DMS53 treated with DMSO at 0.1 percent for 48 hours (cell line): ENCODE results near the gene PSME1.

Experiments used
- DNase-seq: peaks from one replicate; lab custom pipeline; 2025; ENCODE audit not compliant: unreplicated experiment; lab: John Stamatoyannopoulos, UW

The PSME1 gene

GRCh38 chr14:24135834-24136683 lies at the start of gene PSME1:
Gene PSME1 (plus strand): TSS chr14:24136194. CDS start chr14:24136263, 69 bp downstream.
- peak; percentile 57 for DNase-seq

- DNase-seq = no peak
Observed at GRCh38 chr14:24087004-24087403, 49.0 kb upstream of the PSME1 start.

GRCh38 chr14:24088095-24088494 lies 47.9 kb upstream of the PSME1 start:
- DNase-seq = no peak

GRCh38 chr14:24089890-24090289 lies 46.1 kb upstream of the PSME1 start:
- DNase-seq = no peak

- DNase-seq = no peak
Observed at GRCh38 chr14:24092110-24092504, 43.9 kb upstream of the PSME1 start.

DNA sequence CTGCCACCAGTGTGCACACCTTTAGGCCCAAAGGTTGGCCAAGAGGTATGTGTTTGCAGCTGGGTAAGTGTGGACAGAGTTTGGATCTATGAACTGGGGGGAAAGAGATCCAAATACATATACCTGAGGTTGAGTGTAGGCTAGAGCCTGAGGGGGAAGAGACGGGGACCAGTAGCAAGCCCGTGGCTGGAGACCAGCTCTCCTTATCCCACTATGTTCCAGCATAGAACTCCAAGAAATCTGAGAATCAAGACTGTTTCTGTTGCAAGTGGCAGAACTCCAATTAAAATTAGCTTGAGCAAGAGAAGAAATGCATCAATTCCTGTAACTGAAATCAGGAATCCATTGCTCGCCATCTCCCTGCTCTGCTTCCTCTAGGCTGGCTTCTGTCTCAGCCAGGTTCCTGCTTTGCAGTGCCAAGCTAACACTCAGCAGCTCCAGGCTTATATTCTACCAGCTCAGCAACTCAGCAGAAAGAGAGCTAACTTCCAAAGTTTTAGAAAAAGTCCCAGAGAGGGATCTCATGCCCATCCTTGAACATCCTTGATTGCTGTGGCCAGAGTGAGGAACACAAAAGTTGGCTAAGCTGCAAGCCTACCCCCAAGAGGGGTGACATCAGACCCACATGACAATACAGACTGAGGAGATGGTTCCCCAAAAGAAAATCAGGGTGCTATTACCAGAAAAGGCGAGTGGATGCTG lies 43.3 kb upstream of the PSME1 start:
- no peak for DNase-seq

- DNase-seq = no peak
Observed at GRCh38 chr14:24093207-24093900, 42.6 kb upstream of the PSME1 start.

DNA sequence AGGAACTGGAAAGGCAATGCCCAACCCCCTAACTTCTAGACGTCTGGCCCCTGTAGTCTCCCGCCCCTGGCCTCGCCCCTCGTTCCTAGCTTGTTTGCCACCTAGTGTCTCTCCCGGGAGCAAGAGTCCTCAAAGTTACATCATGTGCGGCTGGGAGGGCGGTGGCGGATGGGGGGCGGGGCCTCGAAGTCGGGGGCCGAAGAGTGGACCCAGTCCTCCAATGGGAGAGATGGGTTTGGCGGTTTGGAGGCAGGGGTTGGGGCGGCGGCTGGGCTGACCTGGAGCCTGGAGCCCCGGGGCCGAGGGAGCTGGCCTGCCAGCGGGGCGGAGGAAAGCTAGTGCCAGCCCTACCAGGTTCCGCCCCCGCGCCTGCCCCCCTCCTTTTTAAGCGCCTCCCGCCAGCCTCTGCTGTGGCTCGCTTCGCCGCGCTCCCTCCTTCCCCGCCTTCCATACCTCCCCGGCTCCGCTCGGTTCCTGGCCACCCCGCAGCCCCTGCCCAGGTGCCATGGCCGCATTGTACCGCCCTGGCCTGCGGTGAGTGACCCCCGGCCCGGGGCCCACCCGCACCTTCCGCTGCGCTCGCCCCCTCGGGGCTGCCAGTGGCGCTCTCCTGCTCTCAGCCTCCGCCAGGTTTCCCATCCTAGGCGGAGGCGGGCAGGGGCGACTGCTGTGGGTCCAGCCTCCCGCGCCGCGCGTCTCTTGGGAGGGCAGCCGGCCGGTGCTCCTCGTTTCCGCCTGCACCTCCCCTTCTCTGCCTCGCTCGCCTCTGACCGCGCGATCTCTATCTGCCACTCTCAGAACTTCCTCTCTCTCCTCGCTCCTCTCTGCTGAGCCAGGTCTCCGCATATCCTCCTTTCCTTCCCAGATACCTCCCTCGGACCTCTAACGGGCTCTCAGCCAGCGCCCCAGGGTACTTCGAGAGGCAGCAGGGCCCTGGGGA lies 41.8 kb upstream of the PSME1 start, which contains the start of gene PCK2:
Gene PCK2, plus strand, starts transcription at position 411 of the 940 bp plus-strand sequence. Its CDS starts 95 bp downstream, at position 506.
- peak; percentile 67 for DNase-seq

DNA sequence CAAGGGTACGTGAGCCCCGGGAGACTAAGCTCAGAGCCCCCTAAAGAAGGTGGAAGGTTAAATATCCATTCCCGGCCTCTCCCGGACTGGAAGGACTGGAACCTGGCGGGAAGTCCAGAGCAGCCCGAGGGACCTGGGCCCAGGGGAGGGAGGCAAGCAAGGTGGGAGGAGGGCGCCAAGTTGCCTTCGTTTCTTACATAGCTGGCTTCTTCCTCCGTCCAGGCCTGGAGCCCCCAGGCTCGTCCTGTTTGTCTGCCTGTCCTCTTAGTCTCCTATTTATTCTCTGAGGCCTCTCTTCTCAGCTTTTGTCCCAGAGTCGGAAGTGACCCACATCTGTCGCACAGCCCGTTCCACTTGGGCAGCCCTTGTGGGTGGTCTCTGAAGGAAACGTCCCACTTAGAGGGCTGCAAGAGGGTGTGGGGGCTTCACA lies 41.1 kb upstream of the PSME1 start:
- DNase-seq = no peak

DNA sequence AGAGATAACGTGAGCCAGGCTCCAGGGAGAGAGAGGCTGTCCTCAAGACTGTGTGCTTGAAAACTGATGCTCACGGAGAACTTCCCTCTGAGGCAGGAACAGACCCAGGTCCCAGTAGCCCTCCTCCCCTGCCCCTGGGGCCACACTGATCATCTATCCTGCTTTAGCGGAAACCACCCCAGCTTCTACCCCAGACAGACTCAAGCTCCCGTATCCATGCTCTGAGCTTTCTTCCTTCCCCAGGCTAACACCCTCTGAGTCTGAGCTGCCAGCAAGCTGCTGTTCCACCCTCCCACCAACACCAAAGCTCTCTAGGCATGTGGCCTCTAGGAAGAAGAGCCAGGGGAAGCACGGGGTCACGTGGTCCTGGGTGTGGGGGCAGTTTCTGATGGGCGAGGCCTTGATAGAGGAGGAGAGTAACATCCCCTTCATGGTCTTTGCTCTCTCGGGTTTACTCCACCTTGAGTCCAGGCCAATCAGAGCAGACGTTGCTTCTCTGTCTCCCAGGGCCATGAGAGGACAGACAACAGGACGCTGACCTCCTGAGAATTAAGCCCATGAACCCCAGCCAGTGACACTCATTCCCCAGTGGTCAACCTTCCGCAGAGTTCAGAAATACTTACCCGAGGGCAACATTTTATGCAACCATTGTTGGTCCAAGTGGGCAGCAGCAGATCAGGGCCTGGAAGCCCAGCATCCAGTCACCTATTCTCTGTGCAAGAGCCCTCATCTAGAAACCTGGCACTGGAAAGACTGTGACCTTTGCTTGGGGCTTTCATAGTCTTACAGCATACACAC lies 40.5 kb upstream of the PSME1 start:
- DNase-seq = no peak

- DNase-seq = no peak
Observed at GRCh38 chr14:24096545-24097181, 39.3 kb upstream of the PSME1 start.

- no peak for DNase-seq
Observed at GRCh38 chr14:24098229-24098926, 37.6 kb upstream of the PSME1 start.

- DNase-seq = no peak
Observed at GRCh38 chr14:24098927-24099813, 36.8 kb upstream of the PSME1 start.

- DNase-seq = no peak
Observed at GRCh38 chr14:24100197-24100981, 35.6 kb upstream of the PSME1 start.

DNA sequence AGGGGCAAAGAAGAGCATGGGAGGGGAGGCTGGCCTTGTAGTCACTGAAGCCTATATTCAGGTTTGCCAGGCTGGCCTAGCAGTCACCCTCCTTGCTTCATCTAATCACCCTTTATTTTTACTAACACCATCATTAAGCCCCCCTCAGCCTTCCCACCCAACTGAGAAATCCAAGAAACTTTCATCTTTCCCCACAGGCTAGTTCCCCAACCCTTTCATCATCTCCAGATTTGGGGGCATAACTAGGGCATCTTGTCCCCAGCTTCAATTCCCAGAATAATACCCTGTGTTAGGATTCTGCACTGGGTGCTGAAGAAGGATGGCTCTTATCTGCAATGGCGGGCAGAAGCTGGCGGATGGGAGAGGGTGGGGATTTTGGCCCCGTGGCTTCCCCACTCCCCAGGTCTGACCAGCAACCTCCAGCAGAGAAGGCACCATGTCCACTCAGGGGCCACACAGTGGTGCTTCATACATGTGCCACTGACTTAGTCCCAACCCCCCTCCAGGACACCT lies 35.0 kb upstream of the PSME1 start:
- no peak for DNase-seq

DNA sequence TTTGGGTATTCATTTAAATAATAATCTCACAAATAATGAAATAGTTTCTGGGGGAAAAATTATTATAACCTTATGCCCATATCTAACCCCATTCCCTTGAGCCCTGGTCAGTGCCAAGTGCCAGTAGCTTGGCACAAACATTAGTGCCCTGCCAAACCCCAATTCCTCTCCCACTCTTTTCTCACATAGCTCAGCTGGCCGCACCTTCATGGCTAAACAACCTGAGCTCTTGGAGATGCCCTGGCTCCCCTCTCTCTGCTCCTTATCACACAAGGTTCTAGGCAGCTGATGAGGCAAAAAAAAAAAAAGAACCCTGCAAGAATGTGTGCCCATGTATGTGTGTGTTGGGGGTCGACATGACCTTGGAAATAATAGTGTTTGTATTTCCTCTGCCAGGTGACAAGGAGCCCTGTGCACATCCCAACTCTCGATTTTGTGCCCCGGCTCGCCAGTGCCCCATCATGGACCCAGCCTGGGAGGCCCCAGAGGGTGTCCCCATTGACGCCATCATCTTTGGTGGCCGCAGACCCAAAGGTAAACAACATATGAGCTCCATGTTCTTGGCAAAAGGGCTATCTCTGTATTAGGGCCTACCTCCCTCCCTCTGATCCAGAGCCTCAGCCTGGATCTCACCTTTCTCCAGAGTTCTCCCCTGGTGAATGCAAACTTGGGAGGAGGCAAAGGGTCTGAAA lies 33.5 kb upstream of the PSME1 start:
- no peak for DNase-seq
